Measurements from ENCODE around the gene TAMALIN.

TAMALIN gene

GRCh38 chr12:51962737-51963136, 44.0 kb upstream of the TAMALIN start:
- TF ChIP-seq CTCF (conservative IDR thresholded peaks at IDR 0.05) = no peak
- H3K27ac ChIP-seq = peak overlapping the region; percentile 81

- H3K27ac ChIP-seq = peak overlapping the region; percentile 81
- TF ChIP-seq CTCF (conservative IDR thresholded peaks at IDR 0.05) = no peak
These were observed 43.3 kb upstream of the TAMALIN start for GRCh38 chr12:51963477-51963876.

- no peak overlapping the region for H3K27ac ChIP-seq
- TF ChIP-seq CTCF (conservative IDR thresholded peaks at IDR 0.05) = no peak
These were observed 37.1 kb upstream of the TAMALIN start for GRCh38 chr12:51969643-51970042.

- H3K27ac ChIP-seq = no peak overlapping the region
- no peak; the same call in 1 of the 2 replicates for TF ChIP-seq CTCF (conservative IDR thresholded peaks at IDR 0.05)
These were observed 35.7 kb upstream of the TAMALIN start for GRCh38 chr12:51970904-51971646.

- no peak overlapping the region for H3K27ac ChIP-seq
- no peak for TF ChIP-seq CTCF (conservative IDR thresholded peaks at IDR 0.05)
These were observed 34.9 kb upstream of the TAMALIN start for GRCh38 chr12:51971679-51972421.

GRCh38 chr12:51972422-51972812, 34.3 kb upstream of the TAMALIN start:
- TF ChIP-seq CTCF (conservative IDR thresholded peaks at IDR 0.05) = no peak
- no peak overlapping the region for H3K27ac ChIP-seq

GRCh38 chr12:51972849-51973273, 33.9 kb upstream of the TAMALIN start:
- no peak for TF ChIP-seq CTCF (conservative IDR thresholded peaks at IDR 0.05)
- H3K27ac ChIP-seq = no peak overlapping the region

All from VCaP (cell line).